NCI-H226 (cell line): ENCODE data around the gene GDF7.
A peak's percentile ranks its signal among the peaks of the same experiment; 100 is the strongest.
"Not testable (repeated sequence)": the region's sequence is repeated elsewhere in the genome, so short reads cannot be mapped to it uniquely, and the experiment has no call there.

Experiments used
- DNase-seq: peaks from one replicate; pipeline ENCODE4 v3.0.0-alpha.2; 2015

The GDF7 gene

DNA sequence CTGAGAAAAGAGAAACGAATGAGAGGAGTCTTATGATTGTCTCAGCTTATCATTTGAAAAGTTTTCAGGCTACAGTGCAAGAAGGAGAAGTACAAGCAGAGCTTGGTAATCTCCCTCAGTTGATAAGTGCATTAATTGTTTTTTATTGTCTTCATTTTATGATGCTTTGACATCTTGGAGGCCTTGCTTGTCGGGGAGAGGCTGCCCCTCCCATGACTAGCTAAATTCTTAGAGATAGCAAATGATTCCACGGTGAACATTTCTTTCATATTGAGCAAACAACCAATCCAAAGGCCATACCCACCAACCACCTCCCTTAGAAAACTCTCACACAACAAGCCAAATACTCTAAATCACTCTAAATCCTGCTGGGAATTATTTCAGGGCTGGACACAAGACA, 39.8 kb downstream of the GDF7 start:
- DNase-seq, result no peak

DNA sequence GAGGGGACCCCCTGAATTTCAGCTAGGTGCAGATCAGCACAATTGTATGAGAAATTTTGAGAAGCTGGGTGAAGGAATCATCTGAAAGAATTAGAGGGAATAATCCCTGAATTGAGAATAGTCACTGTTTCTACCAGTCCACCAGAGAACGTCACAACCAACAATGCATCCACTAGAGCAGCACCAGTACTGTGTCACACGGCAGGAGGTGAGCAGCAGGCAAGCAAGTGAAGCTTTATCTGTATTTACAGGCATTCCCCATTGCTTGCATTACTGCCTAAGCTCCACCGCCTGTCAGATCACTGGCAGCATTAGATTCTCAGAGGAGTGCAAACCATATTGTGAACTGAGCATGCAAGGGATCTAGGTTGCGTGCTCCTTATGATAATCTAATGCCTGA, 40.7 kb downstream of the GDF7 start:
- DNase-seq, result no peak

DNA sequence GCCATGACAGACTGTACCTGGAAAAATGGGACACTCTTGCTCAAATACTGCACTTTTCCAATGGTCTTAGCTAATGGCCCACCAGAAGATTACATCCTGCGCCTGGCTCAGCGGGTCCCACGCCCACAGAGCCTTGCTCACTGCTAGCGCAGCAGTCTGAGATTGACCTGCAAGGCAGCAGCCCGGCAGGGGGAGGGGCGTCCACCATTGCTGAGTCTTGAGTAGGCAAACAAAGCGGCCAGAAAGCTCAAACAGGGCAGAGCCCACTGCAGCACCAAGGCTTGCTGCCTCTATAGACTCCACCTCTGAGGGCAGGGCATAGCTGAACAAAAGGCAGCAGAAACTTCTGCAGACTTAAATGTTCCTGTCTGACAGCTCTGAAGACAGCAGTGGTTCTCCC, 44.7 kb downstream of the GDF7 start:
- not testable (repeated sequence) for DNase-seq

DNA sequence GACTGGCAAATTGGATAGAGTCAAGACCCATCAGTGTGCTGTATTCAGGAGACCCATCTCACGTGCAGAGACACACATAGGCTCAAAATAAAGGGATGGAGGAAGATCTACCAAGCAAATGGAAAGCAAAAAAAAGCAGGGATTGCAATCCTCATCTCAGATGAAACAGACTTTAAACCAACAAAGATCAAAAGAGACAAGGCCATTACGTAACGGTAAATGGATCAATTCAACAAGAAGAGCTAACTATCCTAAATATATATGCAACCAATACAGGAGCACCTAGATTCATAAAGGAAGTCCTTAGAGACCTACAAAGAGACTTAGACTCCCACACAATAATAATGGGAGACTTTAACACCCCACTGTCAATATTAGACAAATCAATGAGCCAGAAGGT, 46.6 kb downstream of the GDF7 start:
- not testable (repeated sequence) for DNase-seq

DNA sequence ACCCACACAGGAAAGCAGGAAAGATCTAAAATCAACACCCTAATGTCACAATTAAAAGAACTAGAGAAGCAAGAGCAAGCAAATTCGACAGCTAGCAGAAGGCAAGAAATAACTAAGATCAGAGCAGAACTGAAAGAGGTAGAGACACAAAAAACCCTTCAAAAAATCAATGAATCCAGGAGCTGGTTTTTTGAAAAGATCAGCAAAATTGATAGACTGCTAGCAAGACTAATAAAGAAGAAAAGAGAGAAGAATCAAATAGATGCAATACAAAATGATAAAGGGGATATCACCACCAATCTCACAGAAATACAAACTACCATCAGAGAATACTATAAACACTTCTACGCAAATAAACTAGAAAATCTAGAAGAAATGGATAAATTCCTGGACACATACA, 47.5 kb downstream of the GDF7 start:
- not testable (repeated sequence) for DNase-seq

DNA sequence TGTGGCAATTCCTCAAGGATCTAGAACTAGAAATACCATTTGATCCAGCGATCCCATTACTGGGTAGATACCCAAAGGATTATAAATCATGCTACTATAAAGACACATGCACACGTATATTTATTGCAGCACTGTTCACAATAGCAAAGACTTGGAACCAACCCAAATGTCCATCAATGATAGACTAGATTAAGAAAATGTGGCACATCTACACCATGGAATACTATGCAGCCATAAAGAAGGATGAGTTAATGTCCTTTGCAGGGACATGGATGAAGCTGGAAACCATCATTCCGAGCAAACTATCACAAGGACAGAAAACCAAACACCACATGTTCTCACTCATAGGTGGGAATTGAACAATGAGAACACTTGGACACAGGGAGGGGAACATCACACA, 49.2 kb downstream of the GDF7 start:
- not testable (repeated sequence) for DNase-seq

DNA sequence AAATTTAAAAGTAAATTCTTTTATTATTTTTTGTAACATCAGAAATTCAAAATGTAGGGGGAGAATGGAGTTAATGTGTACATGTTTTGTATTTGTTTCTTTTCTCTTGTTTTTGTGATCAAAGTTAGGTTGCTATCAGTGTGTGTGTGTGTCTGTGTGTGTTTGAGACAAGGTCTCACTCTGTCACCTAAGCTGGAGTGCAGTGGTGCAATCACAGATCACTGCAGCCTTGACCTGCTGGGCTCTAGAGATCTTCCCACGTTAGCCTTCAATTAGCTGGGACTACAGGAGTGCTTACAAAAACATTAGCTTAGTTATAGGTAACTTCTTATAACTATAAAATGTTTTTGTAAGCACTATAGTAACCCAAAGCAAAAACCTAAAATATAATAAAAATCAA, 50.7 kb downstream of the GDF7 start:
- no peak for DNase-seq

DNA sequence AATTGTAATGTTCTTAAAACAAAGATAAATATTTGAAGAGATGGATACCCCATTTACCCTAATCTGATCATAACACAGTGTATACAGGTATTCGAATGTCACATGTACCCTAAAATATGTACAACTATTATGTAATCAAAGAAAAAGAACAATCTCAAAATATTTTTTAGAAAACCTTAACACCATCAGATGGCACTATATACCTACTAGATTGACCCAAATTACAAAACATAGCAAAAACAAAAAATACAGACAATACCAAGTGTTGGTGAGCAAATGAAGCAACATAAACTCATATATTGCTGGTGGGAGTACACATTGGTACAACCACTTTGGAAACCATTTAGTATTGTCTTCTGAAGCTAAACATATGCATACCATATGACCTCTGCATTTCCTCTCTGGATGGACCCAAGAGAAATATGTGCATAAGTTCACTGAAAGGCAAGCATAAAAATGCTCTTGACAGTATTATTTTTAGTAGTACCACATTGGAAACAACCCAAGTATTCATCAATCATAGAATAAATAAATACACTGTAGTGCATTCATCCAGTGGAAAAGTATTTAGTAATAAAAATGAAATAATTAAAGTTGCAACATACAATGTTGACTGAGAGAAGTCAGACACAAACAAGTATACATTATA, 55.8 kb downstream of the GDF7 start:
- DNase-seq, result no peak

DNA sequence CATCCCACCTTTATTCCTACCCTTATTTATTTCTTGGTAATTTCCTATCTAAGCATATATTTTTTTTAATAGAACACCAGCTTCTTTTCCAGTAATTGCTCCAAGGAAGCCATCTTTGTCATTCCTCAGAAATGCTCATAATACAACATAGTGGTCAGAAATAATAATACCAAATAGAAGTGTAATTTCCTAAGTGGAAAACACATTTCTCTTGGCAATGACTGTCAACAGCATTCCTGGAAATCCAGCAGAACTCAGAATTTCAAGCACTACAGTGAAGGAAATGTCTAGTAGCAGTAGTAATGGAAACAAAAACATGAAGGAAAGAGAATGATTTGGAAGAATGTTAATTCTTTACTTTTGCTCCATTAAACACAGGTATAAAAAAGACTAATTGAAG, 56.6 kb downstream of the GDF7 start:
- no peak for DNase-seq

DNA sequence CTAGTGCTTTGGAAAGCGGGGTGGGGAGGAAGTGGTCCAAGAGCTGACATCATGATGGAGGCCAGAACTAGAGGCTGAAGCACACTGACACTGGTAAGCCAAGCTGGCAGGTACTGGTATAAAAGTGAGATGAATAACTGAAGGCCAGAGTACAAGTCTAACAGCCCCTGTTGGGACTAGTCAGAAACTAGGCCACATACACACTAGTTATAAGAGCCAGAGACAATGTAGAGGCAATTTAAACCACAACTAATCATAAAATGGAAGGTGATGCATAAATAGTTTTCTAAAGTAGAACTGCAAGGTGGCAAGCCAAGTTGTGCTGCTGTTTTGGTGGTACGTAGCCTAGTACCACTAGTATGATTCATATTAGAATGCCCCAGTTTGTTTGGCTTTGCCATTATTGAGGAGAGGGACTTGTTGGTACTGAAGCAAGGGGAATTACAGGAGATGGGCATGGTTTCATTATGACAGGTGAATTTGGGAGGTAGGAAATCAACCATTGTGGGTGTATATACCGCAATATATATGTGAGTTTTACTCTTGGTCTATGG, 57.6 kb downstream of the GDF7 start:
- no peak for DNase-seq

DNA sequence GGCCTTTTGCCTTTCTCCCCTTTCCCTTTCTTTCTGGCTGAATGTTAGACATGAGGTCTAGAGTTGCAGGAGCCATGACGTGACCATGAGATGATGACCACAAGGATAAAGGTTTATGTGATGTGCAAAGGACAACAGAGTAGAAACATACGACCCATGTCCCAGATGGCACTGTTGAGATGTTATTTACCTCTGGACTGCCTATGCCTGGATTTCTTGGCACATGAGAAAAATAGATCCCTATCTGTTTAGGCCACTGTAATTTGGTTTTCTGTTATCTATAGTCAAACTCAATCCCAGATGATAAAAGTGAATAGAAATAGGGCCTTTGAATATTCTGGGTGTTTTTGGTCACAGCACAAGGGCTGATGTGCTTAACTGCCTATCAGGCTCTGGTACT, 58.8 kb downstream of the GDF7 start:
- no peak for DNase-seq

DNA sequence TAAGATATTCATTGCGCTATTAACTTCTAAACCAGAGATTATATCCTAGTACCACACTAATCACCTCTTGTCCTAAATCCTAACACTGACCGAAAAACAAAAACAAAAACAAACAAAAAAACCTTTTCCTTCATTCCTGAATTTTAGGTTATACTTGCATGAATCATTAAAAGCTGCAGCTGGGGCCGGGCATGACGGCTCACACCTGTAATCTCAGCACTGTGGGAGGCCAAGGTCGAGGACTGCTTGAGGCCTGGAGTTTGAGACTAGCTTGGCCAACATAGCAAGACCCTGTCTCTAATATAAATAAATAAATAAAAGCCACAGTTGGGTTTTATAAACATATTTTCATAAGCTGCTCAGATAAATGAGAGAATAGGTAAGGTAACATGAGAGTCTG, 60.0 kb downstream of the GDF7 start:
- DNase-seq, result no peak

DNA sequence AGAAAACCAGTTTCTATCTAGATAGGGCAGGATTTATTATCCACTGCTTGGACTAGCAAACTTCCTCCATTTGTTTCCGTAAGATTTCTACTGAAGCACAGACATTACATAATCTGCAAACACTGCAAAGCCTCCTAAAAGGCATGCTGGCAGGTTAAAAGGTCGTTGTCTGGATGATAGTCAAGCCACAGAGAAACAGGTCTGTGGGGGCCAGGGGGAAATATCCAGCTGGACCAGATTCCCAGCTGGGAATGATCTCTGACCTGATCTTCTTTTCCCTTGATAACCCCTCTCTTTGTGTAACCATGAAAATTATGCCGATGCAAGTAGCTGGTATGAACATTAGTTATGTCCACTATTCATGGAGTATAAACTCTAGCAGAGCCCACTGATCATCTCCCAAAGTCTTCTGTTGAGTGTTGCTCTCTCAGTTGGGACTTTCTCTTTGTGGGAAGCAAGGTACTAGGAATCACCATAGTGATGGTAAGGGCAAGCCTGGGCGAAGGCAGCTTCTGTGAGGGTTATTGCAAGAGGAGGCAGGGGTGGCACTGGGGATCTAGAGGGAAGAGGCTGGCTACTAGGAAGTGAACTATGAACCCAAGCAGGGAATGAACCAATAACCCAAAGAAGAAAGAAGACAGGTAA, 61.3 kb downstream of the GDF7 start:
- peak; percentile 42 for DNase-seq
